ENCODE measurements around the gene TPT1. TPM values are rescaled to one million over a fixed set of nuclear protein-coding genes. Genes with fewer than 3 reads are reported as not detected.
A peak's percentile ranks its signal among the peaks of the same experiment; 100 is the strongest.
"Not testable (repeated sequence)": the region's sequence is repeated elsewhere in the genome, so short reads cannot be mapped to it uniquely, and the experiment has no call there.

The TPT1 gene
- total and polyA plus RNA-seq, 4 donors = 2,366 to 3,883 (median 2,949) TPM

GRCh38 chr13:45352031-45352430 lies 11.0 kb upstream of the TPT1 start:
- WGBS (ENCODE audit: insufficient coverage) = 96% methylated on average over 8 of the region's 10 CpGs
- H3K36me3 ChIP-seq (ENCODE audit: control insufficient read depth, insufficient read depth, low read length) = peaks cover 58% of the 10 kb centered on the region
- DNase-seq (ENCODE audit: low read depth in 4 of 6, low spot score in 6 of 6) = no peak

GRCh38 chr13:45350152-45350551 lies 9.2 kb upstream of the TPT1 start:
- H3K9me3 ChIP-seq (ENCODE audit: control insufficient read depth, insufficient read depth, low read length) = no peaks in the 10 kb centered on the region
- no peaks in the 10 kb centered on the region for H3K4me1 ChIP-seq (ENCODE audit: control insufficient read depth, insufficient read depth, low read length)
- WGBS (ENCODE audit: insufficient coverage) = no CpG with 5 or more reads among the region's 8 CpGs
- H3K27ac ChIP-seq (ENCODE audit: low read depth, low read length) = no peak overlapping the region
- no peak overlapping the region for H3K4me3 ChIP-seq (ENCODE audit: low read depth, low read length)
- H3K36me3 ChIP-seq (ENCODE audit: control insufficient read depth, insufficient read depth, low read length) = peaks cover 71% of the 10 kb centered on the region
- DNase-seq (ENCODE audit: low read depth in 4 of 6, low spot score in 6 of 6) = no peak
- H3K27me3 ChIP-seq (ENCODE audit: control insufficient read depth, insufficient read depth, low read length) = no peaks in the 10 kb centered on the region

More at GRCh38 chr13:45352031-45352430, 11.0 kb upstream of the TPT1 start:
- Histone ChIP-seq H3K27me3 (ENCODE audit: control insufficient read depth, insufficient read depth, low read length) (no peaks in the 10 kb centered on the region), H3K27ac (ENCODE audit: low read depth, low read length) (no peak overlapping the region), H3K9me3 (ENCODE audit: control insufficient read depth, insufficient read depth, low read length) (no peaks in the 10 kb centered on the region), H3K4me3 (ENCODE audit: low read depth, low read length) (no peak overlapping the region), H3K4me1 (ENCODE audit: control insufficient read depth, insufficient read depth, low read length) (no peaks in the 10 kb centered on the region)

DNA sequence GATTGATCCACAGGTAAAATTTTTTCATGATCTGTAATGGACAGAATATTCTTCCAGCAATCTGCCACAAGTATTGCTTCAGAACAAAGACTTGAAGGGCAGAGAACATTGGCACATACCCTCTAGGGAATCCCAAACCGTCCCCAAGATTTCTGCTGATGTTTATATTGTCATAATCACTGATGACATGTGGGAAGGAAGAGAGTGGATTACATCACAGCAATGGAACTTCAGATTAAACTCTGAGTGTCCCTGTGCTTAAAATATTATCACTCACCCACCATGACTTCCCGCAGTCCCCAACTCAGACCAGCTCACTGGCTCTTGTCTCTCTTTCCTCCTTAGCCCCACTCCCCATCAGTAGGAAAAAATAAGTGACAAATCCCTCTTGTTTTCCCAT lies 8.5 kb upstream of the TPT1 start:
- no peaks in the 10 kb centered on the region for H3K9me3 ChIP-seq (ENCODE audit: control insufficient read depth, insufficient read depth, low read length)
- no peak for DNase-seq (ENCODE audit: low read depth in 4 of 6, low spot score in 6 of 6)
- H3K4me1 ChIP-seq (ENCODE audit: control insufficient read depth, insufficient read depth, low read length) = no peaks in the 10 kb centered on the region
- H3K4me3 ChIP-seq (ENCODE audit: low read depth, low read length) = no peak overlapping the region
- 83% methylated on average over 1 of the region's 2 CpGs for WGBS (ENCODE audit: insufficient coverage)
- peaks cover 70% of the 10 kb centered on the region for H3K36me3 ChIP-seq (ENCODE audit: control insufficient read depth, insufficient read depth, low read length)
- no peaks in the 10 kb centered on the region for H3K27me3 ChIP-seq (ENCODE audit: control insufficient read depth, insufficient read depth, low read length)
- no peak overlapping the region for H3K27ac ChIP-seq (ENCODE audit: low read depth, low read length)

- not testable (repeated sequence) for DNase-seq (ENCODE audit: low read depth in 4 of 6, low spot score in 6 of 6); H3K27ac ChIP-seq (ENCODE audit: low read depth, low read length); H3K4me3 ChIP-seq (ENCODE audit: low read depth, low read length); H3K27me3 ChIP-seq (ENCODE audit: control insufficient read depth, insufficient read depth, low read length); H3K4me1 ChIP-seq (ENCODE audit: control insufficient read depth, insufficient read depth, low read length); H3K9me3 ChIP-seq (ENCODE audit: control insufficient read depth, insufficient read depth, low read length)
- no CpG with 5 or more reads among the region's 8 CpGs for WGBS (ENCODE audit: insufficient coverage)
- H3K36me3 ChIP-seq (ENCODE audit: control insufficient read depth, insufficient read depth, low read length) = peaks cover 27% of the 10 kb centered on the region
Measured at GRCh38 chr13:45344064-45344463, 3.1 kb upstream of the TPT1 start.

- H3K36me3 ChIP-seq (ENCODE audit: control insufficient read depth, insufficient read depth, low read length) = peaks cover 27% of the 10 kb centered on the region
- not testable (repeated sequence) for H3K4me1 ChIP-seq (ENCODE audit: control insufficient read depth, insufficient read depth, low read length); H3K27me3 ChIP-seq (ENCODE audit: control insufficient read depth, insufficient read depth, low read length); DNase-seq (ENCODE audit: low read depth in 4 of 6, low spot score in 6 of 6); H3K4me3 ChIP-seq (ENCODE audit: low read depth, low read length); H3K27ac ChIP-seq (ENCODE audit: low read depth, low read length); H3K9me3 ChIP-seq (ENCODE audit: control insufficient read depth, insufficient read depth, low read length)
- 93% methylated on average over 6 of the region's 9 CpGs for WGBS (ENCODE audit: insufficient coverage)
Measured at GRCh38 chr13:45343102-45343501, 2.1 kb upstream of the TPT1 start.

GRCh38 chr13:45342668-45343067 lies 1.7 kb upstream of the TPT1 start:
- WGBS (ENCODE audit: insufficient coverage) = 95% methylated on average over 5 of the region's 14 CpGs
- Histone ChIP-seq H3K4me1 (ENCODE audit: control insufficient read depth, insufficient read depth, low read length) (peaks cover 10% of the 10 kb centered on the region), H3K36me3 (ENCODE audit: control insufficient read depth, insufficient read depth, low read length) (peaks cover 29% of the 10 kb centered on the region)
- not testable (repeated sequence) for DNase-seq (ENCODE audit: low read depth in 4 of 6, low spot score in 6 of 6); H3K27ac ChIP-seq (ENCODE audit: low read depth, low read length); H3K9me3 ChIP-seq (ENCODE audit: control insufficient read depth, insufficient read depth, low read length); H3K4me3 ChIP-seq (ENCODE audit: low read depth, low read length); H3K27me3 ChIP-seq (ENCODE audit: control insufficient read depth, insufficient read depth, low read length)

GRCh38 chr13:45341799-45342500 lies 967 bp upstream of the TPT1 start:
- Histone ChIP-seq H3K27ac (ENCODE audit: low read depth, low read length) (peak overlapping the region; percentile 95), H3K27me3 (ENCODE audit: control insufficient read depth, insufficient read depth, low read length) (no peaks in the 10 kb centered on the region), H3K9me3 (ENCODE audit: control insufficient read depth, insufficient read depth, low read length) (no peaks in the 10 kb centered on the region), H3K4me1 (ENCODE audit: control insufficient read depth, insufficient read depth, low read length) (peaks cover 10% of the 10 kb centered on the region), H3K36me3 (ENCODE audit: control insufficient read depth, insufficient read depth, low read length) (peaks cover 26% of the 10 kb centered on the region), H3K4me3 (ENCODE audit: low read depth, low read length) (peak overlapping the region; percentile 99)
- no peak for DNase-seq (ENCODE audit: low read depth in 4 of 6, low spot score in 6 of 6)
- WGBS (ENCODE audit: insufficient coverage) = 0% methylated on average over 5 of the region's 17 CpGs

GRCh38 chr13:45340422-45341033 lies 455 bp downstream of the TPT1 start:
- peaks cover 21% of the 10 kb centered on the region for H3K36me3 ChIP-seq (ENCODE audit: control insufficient read depth, insufficient read depth, low read length)

DNA sequence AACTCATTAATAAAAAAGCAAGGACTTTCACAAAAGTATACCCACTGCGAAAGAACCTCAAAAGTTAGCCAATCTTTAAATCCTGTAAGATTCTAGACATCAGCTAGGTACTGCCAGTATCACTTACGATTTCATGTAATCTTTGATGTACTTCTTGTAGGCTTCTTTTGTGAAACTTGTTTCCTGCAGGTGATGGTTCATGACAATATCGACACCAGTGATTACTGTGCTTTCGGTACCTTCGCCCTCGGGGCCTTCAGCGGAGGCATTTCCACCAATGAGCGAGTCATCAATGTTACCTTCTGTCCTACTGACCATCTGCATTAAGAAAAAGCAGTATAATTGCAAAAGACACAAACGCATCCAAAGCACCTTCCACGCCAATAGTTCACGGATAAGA lies 1.1 kb downstream of the TPT1 start:
- 20% methylated on average over 6 of the region's 11 CpGs for WGBS (ENCODE audit: insufficient coverage)
- Histone ChIP-seq H3K27ac (ENCODE audit: low read depth, low read length) (peak overlapping the region; percentile 98), H3K9me3 (ENCODE audit: control insufficient read depth, insufficient read depth, low read length) (no peaks in the 10 kb centered on the region), H3K4me1 (ENCODE audit: control insufficient read depth, insufficient read depth, low read length) (peaks cover 10% of the 10 kb centered on the region), H3K4me3 (ENCODE audit: low read depth, low read length) (peak overlapping the region; percentile 99), H3K27me3 (ENCODE audit: control insufficient read depth, insufficient read depth, low read length) (no peaks in the 10 kb centered on the region), H3K36me3 (ENCODE audit: control insufficient read depth, insufficient read depth, low read length) (peaks cover 17% of the 10 kb centered on the region)
- no peak for DNase-seq (ENCODE audit: low read depth in 4 of 6, low spot score in 6 of 6)

More at GRCh38 chr13:45340422-45341033, 455 bp downstream of the TPT1 start:
- DNase-seq (ENCODE audit: low read depth in 4 of 6, low spot score in 6 of 6) = peak; percentile 52 to 94 (median 72)
- WGBS (ENCODE audit: insufficient coverage) = under 1% methylated on average over 57 of the region's 64 CpGs
- Histone ChIP-seq H3K4me1 (ENCODE audit: control insufficient read depth, insufficient read depth, low read length) (peaks cover 10% of the 10 kb centered on the region), H3K27ac (ENCODE audit: low read depth, low read length) (peak overlapping the region; percentile 98), H3K4me3 (ENCODE audit: low read depth, low read length) (peak overlapping the region; percentile 99), H3K27me3 (ENCODE audit: control insufficient read depth, insufficient read depth, low read length) (no peaks in the 10 kb centered on the region), H3K9me3 (ENCODE audit: control insufficient read depth, insufficient read depth, low read length) (no peaks in the 10 kb centered on the region)

DNA sequence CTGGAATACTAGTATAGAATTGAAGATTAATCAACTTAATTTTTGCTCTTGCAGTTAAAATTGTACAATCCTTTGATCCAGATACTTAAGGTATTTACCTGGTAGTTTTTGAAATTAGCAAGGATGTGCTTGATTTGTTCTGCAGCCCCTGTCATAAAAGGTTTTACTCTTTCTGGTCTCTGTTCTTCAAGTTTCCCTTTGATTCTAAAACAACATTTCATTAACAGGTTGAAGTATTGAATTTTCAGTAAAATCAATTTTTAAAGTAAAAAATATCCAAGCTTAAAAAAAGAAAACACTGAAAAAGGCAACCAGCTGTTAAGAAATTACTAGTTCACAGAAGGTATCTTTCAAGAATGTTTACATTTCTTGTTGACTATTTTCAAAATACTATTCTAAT lies 1.6 kb downstream of the TPT1 start:
- peaks cover 14% of the 10 kb centered on the region for H3K36me3 ChIP-seq (ENCODE audit: control insufficient read depth, insufficient read depth, low read length)
- no peak for DNase-seq (ENCODE audit: low read depth in 4 of 6, low spot score in 6 of 6)
- no peak overlapping the region for H3K27ac ChIP-seq (ENCODE audit: low read depth, low read length)
- H3K27me3 ChIP-seq (ENCODE audit: control insufficient read depth, insufficient read depth, low read length) = no peaks in the 10 kb centered on the region
- H3K9me3 ChIP-seq (ENCODE audit: control insufficient read depth, insufficient read depth, low read length) = no peaks in the 10 kb centered on the region
- H3K4me3 ChIP-seq (ENCODE audit: low read depth, low read length) = peak overlapping the region; percentile 99
- H3K4me1 ChIP-seq (ENCODE audit: control insufficient read depth, insufficient read depth, low read length) = peaks cover 10% of the 10 kb centered on the region
